ENCODE results near the gene CMTM5.

The CMTM5 gene

DNA sequence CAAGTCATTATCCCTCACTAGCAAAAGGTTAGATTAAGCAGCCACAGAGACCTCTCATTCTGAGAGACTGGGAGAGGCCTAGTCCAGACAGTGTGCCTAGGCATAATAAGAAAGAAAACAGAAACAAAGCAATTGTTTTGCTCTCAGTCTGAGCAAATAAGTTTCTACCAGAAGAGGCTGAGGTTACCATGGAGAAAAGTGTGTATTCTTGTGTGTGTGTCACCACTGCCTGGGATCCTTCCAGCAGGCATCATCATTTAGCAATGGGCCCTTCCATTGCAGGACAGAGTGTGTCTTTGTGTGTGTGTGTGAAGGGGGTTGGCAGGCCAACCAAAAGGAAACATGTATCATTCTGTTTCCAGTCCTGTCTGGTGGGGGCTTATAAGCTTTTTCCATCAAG lies 15.5 kb upstream of the CMTM5 start:
- TF ChIP-seq, protein P1, sequence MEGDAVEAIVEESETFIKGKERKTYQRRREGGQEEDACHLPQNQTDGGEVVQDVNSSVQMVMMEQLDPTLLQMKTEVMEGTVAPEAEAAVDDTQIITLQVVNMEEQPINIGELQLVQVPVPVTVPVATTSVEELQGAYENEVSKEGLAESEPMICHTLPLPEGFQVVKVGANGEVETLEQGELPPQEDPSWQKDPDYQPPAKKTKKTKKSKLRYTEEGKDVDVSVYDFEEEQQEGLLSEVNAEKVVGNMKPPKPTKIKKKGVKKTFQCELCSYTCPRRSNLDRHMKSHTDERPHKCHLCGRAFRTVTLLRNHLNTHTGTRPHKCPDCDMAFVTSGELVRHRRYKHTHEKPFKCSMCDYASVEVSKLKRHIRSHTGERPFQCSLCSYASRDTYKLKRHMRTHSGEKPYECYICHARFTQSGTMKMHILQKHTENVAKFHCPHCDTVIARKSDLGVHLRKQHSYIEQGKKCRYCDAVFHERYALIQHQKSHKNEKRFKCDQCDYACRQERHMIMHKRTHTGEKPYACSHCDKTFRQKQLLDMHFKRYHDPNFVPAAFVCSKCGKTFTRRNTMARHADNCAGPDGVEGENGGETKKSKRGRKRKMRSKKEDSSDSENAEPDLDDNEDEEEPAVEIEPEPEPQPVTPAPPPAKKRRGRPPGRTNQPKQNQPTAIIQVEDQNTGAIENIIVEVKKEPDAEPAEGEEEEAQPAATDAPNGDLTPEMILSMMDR (IDR thresholded peaks at IDR 0.05; ENCODE audit: low read depth, low read length), result no peak
- no peak for TF ChIP-seq EZH2phosphoT487 (IDR thresholded peaks at IDR 0.05; ENCODE audit: low read depth)
- no peaks in the 10 kb centered on the region for H4K20me1 ChIP-seq (ENCODE audit: insufficient read depth, low read length)
- no peak overlapping the region for H3K4me3 ChIP-seq (ENCODE audit: low read length)
- H3K27ac ChIP-seq (ENCODE audit: low read length), result no peak overlapping the region
- no peaks in the 10 kb centered on the region for H3K9me3 ChIP-seq (ENCODE audit: insufficient read depth, low read length)
- no peak overlapping the region for H3K4me2 ChIP-seq (ENCODE audit: low read length)
- H3K4me1 ChIP-seq (ENCODE audit: low read length), result no peaks in the 10 kb centered on the region
- no peaks in the 10 kb centered on the region for H3K36me3 ChIP-seq (replicated peaks; ENCODE audit: low read depth, low read length)
- H2AFZ ChIP-seq (ENCODE audit: low read depth, low read length), result no peak overlapping the region
- peaks cover 3% of the 10 kb centered on the region; the same call in 1 of the 2 replicates for H3K27me3 ChIP-seq (ENCODE audit: low read depth, low read length)
- no peaks in the 10 kb centered on the region for H3K79me2 ChIP-seq (ENCODE audit: low read length)
- no peak overlapping the region for H3K9ac ChIP-seq (ENCODE audit: low read length)

DNA sequence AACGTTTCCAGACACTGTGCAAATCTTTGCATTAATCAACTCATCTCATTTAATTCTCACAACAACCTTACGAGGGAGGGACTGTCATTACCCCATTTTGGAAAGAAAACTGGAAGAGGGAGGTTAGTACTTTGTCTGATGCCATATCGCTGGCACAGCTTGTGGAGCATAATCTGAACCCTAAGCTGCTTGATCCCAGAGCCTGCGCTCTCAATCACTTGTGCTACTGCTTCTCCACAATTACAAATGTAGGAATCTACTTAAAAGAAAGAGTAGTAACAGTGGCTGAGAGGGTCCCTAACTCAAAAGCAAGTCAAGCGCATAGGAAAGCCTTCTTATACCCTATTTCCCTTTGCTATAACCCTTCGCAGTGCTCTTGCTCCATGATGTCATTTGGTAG lies 15.1 kb upstream of the CMTM5 start:
- H2AFZ ChIP-seq (ENCODE audit: low read depth, low read length), result no peak overlapping the region
- H3K27ac ChIP-seq (ENCODE audit: low read length), result no peak overlapping the region
- TF ChIP-seq EZH2phosphoT487 (IDR thresholded peaks at IDR 0.05; ENCODE audit: low read depth), result no peak
- TF ChIP-seq, protein P1 (IDR thresholded peaks at IDR 0.05; ENCODE audit: low read depth, low read length), result no peak
- H3K9me3 ChIP-seq (ENCODE audit: insufficient read depth, low read length), result no peaks in the 10 kb centered on the region
- no peak overlapping the region for H3K9ac ChIP-seq (ENCODE audit: low read length)
- no peak overlapping the region for H3K4me3 ChIP-seq (ENCODE audit: low read length)
- no peaks in the 10 kb centered on the region for H3K4me1 ChIP-seq (ENCODE audit: low read length)
- H3K79me2 ChIP-seq (ENCODE audit: low read length), result no peaks in the 10 kb centered on the region
- no peak overlapping the region for H3K4me2 ChIP-seq (ENCODE audit: low read length)
- no peaks in the 10 kb centered on the region for H3K36me3 ChIP-seq (replicated peaks; ENCODE audit: low read depth, low read length)
- H3K27me3 ChIP-seq (ENCODE audit: low read depth, low read length), result peaks cover 3% of the 10 kb centered on the region; the same call in 1 of the 2 replicates
- no peaks in the 10 kb centered on the region for H4K20me1 ChIP-seq (ENCODE audit: insufficient read depth, low read length)

DNA sequence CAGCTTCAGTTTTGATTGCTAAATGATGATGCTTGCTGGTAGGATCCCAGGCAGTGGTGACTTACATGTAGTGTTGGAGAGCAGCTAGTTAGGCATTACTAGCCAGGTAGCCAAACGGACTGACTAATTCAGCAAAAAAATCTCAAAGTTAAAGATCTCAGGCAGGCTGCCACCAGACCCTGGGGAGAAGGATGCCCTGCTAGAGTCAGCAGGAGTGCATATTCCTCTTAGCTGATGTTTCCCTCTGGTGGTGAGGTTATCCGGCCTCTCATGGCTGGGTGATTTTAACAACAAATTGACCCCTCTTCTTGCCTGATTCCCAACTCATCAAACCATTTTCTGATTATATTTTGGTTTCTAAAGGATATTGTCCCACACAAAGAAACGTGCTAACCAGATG lies 14.6 kb upstream of the CMTM5 start:
- Histone ChIP-seq H3K27me3 (ENCODE audit: low read depth, low read length) (peaks cover 3% of the 10 kb centered on the region; the same call in 1 of the 2 replicates), H3K9ac (ENCODE audit: low read length) (no peak overlapping the region), H4K20me1 (ENCODE audit: insufficient read depth, low read length) (no peaks in the 10 kb centered on the region), H3K4me3 (ENCODE audit: low read length) (no peak overlapping the region), H3K27ac (ENCODE audit: low read length) (no peak overlapping the region), H3K4me2 (ENCODE audit: low read length) (no peak overlapping the region), H3K9me3 (ENCODE audit: insufficient read depth, low read length) (no peaks in the 10 kb centered on the region), H3K36me3 (replicated peaks; ENCODE audit: low read depth, low read length) (no peaks in the 10 kb centered on the region), H3K79me2 (ENCODE audit: low read length) (no peaks in the 10 kb centered on the region), H2AFZ (ENCODE audit: low read depth, low read length) (no peak overlapping the region), H3K4me1 (ENCODE audit: low read length) (no peaks in the 10 kb centered on the region)
- TF ChIP-seq, protein P1 (IDR thresholded peaks at IDR 0.05; ENCODE audit: low read depth, low read length), result no peak
- no peak for TF ChIP-seq EZH2phosphoT487 (IDR thresholded peaks at IDR 0.05; ENCODE audit: low read depth)

DNA sequence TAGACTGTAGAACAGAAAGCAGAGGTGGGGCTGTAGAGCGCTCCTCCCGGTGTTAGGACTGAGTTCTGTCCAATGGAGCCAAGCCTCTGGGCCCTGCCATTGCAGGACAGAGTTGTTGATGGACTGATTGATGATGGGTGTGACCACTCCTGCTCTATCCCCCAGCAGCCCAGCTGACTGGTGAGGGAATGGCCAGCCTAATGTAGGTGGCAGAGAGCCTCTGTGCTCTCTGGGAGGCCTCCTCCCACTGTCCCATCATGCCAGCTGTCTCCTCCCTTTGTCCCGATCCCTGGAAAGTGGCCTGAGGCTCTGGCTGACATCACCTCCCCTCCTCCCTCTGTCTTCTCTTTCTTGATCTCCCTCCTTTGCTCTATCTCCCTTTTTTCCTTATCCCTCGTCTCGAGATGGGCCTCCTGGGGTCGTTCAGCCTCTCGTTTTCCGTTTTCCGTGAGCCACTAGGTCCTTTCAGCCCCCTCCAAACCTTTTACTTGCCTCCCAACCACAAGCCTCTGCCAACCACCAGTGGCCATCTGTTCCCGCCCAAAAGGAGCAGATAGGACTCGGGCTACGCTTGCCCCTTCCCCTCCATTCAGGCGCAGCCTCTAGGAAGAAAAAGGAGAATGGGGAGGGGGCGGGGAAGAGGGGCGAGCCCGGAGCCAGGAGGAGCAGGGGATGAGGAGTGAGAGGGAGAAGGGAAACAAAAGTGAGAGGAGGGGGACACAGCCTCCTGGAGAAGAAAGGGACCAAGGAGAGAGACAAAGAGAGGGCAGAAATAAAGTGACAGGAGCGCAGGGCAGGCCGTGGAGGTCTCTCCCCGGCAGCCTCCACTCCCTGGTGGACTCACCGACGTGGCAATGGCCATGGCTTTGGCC lies 12.4 kb upstream of the CMTM5 start:
- no peaks in the 10 kb centered on the region for H3K36me3 ChIP-seq (replicated peaks; ENCODE audit: low read depth, low read length)
- H3K4me3 ChIP-seq (ENCODE audit: low read length), result no peak overlapping the region
- no peak overlapping the region for H3K4me2 ChIP-seq (ENCODE audit: low read length)
- H3K4me1 ChIP-seq (ENCODE audit: low read length), result no peaks in the 10 kb centered on the region
- H3K79me2 ChIP-seq (ENCODE audit: low read length), result no peaks in the 10 kb centered on the region
- peaks cover 3% of the 10 kb centered on the region; the same call in 1 of the 2 replicates for H3K27me3 ChIP-seq (ENCODE audit: low read depth, low read length)
- TF ChIP-seq, protein P1 (IDR thresholded peaks at IDR 0.05; ENCODE audit: low read depth, low read length), result no peak
- no peak for TF ChIP-seq EZH2phosphoT487 (IDR thresholded peaks at IDR 0.05; ENCODE audit: low read depth)
- no peak overlapping the region for H3K9ac ChIP-seq (ENCODE audit: low read length)
- H2AFZ ChIP-seq (ENCODE audit: low read depth, low read length), result no peak overlapping the region
- no peaks in the 10 kb centered on the region for H3K9me3 ChIP-seq (ENCODE audit: insufficient read depth, low read length)
- H3K27ac ChIP-seq (ENCODE audit: low read length), result no peak overlapping the region
- H4K20me1 ChIP-seq (ENCODE audit: insufficient read depth, low read length), result no peaks in the 10 kb centered on the region

Data from OCI-LY3 (cell line).